CD4-positive, alpha-beta T cell treated with Interleukin-17A for 1 hour (primary cell): ENCODE data around the gene NUBP2.

Experiments
- DNase-seq: peaks from one replicate; pipeline ENCODE4 v3.0.0-alpha.2; 2020

The NUBP2 gene

DNA sequence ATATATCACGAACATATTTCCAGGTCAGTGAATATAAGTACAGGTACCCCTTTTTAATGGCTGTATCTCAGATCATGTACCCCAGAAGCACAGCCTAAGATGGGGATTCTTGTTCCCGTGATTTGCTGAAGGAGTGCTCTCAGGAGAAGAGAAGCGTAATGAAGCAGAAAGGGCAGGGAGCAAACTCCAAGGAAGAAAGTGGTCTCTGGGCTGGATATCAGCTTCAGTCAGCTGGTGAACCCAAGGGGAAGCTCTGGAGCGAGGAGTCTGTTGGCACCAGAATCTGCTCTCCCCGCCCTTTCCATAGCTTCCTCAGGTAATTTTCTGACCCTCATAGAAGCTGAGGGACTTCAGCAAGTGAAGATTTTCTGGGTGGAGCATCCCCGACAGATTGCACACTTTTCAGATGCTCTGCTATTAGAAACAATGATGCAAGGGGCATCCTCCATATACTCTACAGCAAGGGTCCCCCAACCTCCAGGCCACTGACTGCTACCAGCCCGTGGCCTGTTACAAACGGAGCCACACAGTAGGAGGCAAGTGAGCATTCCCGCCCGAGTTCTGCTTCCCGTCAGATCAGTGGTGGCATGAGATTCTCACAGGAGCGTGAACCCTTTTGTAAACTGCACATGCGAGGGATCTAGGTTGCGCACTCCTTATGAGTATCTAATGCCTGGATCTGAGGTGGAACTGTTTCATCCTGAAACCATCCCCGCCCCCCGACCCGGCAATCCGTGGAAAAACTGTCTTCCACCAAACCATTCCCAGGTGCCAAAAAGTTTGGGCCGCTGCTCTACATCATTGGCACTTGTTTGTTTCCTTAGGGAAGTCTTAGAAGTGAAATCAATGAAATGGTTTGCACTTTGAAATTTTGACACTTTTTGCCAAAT, 48.7 kb downstream of the NUBP2 start:
- no peak for DNase-seq

- no peak for DNase-seq
Measured at GRCh38 chr16:1832838-1833454, 50.2 kb downstream of the NUBP2 start.

- DNase-seq = no peak
Measured at GRCh38 chr16:1834096-1834495, 51.3 kb downstream of the NUBP2 start.
